ENCODE measurements around the gene ETV3.

The ETV3 gene

DNA sequence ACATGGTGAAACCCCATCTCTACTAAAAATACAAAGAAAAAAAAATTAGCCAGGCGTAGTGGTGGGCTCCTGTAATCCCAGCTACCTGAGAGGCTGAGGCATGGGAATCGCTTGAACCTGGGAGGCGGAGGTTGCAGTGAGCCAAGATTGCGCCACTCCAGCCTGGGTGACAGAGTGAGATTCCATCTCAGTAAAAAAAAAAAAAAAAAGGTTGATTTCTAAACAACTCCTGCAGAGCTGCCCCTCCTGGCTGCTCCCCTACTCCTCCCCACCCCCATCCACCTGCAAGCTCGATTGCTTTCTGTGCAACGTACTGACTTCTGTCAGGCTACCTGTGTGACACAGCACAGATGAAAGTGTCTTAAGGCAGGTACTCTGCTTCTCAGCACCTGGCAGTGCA, 51.9 kb downstream of the ETV3 start:
- H3K36me3 ChIP-seq (ENCODE audit: control insufficient read depth in 1 of 2, insufficient read depth in 2 of 2, low read length in 2 of 2), result no peaks in the 10 kb centered on the region
- H3K4me1 ChIP-seq (ENCODE audit: control insufficient read depth in 1 of 2, insufficient read depth in 2 of 2, low read length in 2 of 2), result no peaks in the 10 kb centered on the region
- H3K9me3 ChIP-seq (ENCODE audit: control insufficient read depth in 1 of 2, low read length in 2 of 2), result no peaks in the 10 kb centered on the region
- no peak overlapping the region for H3K4me3 ChIP-seq (ENCODE audit: low read depth in 1 of 2, low read length in 2 of 2)
- H3K27ac ChIP-seq (ENCODE audit: low read length), result no peak overlapping the region
- no peaks in the 10 kb centered on the region for H3K27me3 ChIP-seq (ENCODE audit: low read depth, low read length)

DNA sequence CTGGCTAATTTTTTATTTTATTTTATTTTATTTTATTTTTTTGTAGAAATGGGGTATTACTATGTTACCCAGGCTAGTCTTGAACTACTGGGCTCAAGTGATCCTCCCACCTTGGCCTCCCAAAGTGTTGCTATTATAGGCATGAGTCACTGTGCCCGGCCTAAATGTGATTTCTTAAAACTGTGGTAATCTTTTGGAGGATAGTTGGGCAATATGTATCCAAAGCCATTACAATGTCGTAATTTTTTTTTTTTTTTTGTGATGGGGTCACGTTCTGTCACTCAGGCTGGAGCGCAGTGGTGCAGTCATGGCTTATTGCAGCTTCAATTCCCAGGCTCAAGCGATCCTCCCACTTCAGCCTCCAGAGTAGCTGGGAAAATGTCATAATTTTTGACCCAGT, 52.8 kb downstream of the ETV3 start:
- Histone ChIP-seq H3K36me3 (ENCODE audit: control insufficient read depth in 1 of 2, insufficient read depth in 2 of 2, low read length in 2 of 2) (no peaks in the 10 kb centered on the region), H3K4me3 (ENCODE audit: low read depth in 1 of 2, low read length in 2 of 2) (no peak overlapping the region), H3K9me3 (ENCODE audit: control insufficient read depth in 1 of 2, low read length in 2 of 2) (no peaks in the 10 kb centered on the region), H3K27me3 (ENCODE audit: low read depth, low read length) (no peaks in the 10 kb centered on the region), H3K27ac (ENCODE audit: low read length) (no peak overlapping the region), H3K4me1 (ENCODE audit: control insufficient read depth in 1 of 2, insufficient read depth in 2 of 2, low read length in 2 of 2) (no peaks in the 10 kb centered on the region)

DNA sequence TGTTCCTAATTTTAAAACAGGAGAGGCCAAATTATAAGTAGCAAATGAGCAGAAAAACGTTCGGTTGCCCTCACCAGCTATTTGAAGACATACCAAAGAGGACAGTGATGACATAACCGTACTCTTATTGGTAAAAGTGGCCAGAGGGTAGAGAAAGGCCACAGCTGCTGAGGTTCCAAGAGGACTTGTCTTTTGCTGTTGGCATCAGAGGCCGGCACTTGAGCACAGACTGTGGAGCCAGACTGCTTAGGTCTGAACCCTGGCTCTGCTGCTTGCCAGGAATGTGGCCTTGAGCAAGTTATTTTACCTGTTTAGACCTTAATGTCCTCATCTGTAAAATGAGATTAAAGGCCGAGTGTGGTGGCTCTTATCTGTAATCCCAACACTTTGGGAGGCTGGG, 53.5 kb downstream of the ETV3 start:
- no peaks in the 10 kb centered on the region for H3K36me3 ChIP-seq (ENCODE audit: control insufficient read depth in 1 of 2, insufficient read depth in 2 of 2, low read length in 2 of 2)
- H3K4me1 ChIP-seq (ENCODE audit: control insufficient read depth in 1 of 2, insufficient read depth in 2 of 2, low read length in 2 of 2), result no peaks in the 10 kb centered on the region
- H3K27me3 ChIP-seq (ENCODE audit: low read depth, low read length), result no peaks in the 10 kb centered on the region
- no peak overlapping the region for H3K4me3 ChIP-seq (ENCODE audit: low read depth in 1 of 2, low read length in 2 of 2)
- no peaks in the 10 kb centered on the region for H3K9me3 ChIP-seq (ENCODE audit: control insufficient read depth in 1 of 2, low read length in 2 of 2)
- no peak overlapping the region for H3K27ac ChIP-seq (ENCODE audit: low read length)

DNA sequence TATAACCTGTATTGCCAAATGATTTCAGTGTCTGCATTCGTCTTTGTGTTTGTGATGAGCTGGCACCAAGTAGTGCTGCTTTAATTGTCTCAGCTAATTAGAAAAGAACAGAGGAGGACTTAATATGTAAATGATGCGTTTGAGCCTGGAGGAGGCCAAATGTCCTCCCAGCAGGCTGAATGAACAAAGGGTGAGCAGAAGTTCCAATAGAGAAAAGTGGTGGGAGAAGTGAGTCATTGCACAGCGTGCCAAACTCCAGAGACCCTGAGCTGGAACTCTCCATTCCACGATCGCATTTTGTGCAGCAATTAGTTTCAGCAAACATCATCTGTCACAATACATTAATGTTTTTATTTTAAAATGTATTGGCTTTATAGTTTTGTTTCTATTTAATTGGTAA, 56.5 kb downstream of the ETV3 start:
- H3K9me3 ChIP-seq (ENCODE audit: control insufficient read depth in 1 of 2, low read length in 2 of 2), result no peaks in the 10 kb centered on the region
- no peak overlapping the region for H3K27ac ChIP-seq (ENCODE audit: low read length)
- no peak overlapping the region for H3K4me3 ChIP-seq (ENCODE audit: low read depth in 1 of 2, low read length in 2 of 2)
- H3K36me3 ChIP-seq (ENCODE audit: control insufficient read depth in 1 of 2, insufficient read depth in 2 of 2, low read length in 2 of 2), result no peaks in the 10 kb centered on the region
- H3K4me1 ChIP-seq (ENCODE audit: control insufficient read depth in 1 of 2, insufficient read depth in 2 of 2, low read length in 2 of 2), result no peaks in the 10 kb centered on the region
- no peaks in the 10 kb centered on the region for H3K27me3 ChIP-seq (ENCODE audit: low read depth, low read length)

DNA sequence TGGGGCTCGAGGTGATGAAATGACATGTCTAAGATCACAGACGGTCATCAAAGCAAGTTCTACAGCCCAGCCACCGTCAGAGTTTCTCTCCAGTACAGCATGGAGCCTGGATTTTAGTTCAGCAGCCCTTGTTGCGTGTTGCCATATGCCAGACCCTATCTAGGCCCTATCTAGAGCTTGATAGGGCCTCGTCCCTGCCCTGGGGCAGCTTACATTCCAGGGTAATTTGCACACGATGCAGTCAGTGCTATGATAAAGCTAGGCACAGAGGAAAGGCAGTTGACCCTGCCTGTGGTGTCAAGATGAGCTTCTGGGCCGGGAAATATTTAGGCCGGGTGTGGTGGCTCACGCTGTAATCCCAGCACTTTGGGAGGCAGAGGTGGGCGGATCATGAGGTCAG, 57.5 kb downstream of the ETV3 start:
- H3K4me3 ChIP-seq (ENCODE audit: low read depth in 1 of 2, low read length in 2 of 2), result no peak overlapping the region
- H3K36me3 ChIP-seq (ENCODE audit: control insufficient read depth in 1 of 2, insufficient read depth in 2 of 2, low read length in 2 of 2), result no peaks in the 10 kb centered on the region
- no peak overlapping the region for H3K27ac ChIP-seq (ENCODE audit: low read length)

DNA sequence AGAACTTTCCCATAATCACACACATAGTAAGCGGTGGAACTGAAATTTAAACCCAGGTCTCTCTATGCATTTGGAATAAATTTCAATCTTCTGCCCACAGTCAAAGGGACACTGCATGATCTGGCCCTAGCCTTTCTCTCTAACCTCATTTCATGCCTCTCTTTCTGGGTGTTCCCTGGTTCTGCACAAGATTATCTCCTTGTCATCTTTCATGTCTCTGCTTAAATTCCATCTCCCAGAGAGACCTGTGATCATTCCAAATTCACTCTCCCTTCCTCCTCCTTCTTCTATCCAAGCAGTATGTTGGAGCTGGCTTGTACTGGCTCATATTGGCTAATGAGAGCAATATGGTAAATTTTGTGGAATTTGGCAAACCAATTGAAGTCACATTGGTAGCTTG, 60.8 kb downstream of the ETV3 start:
- Histone ChIP-seq H3K4me1 (ENCODE audit: control insufficient read depth in 1 of 2, insufficient read depth in 2 of 2, low read length in 2 of 2) (peaks cover 0 to 6% of the 10 kb centered on the region in 2 donors), H3K9me3 (ENCODE audit: control insufficient read depth in 1 of 2, low read length in 2 of 2) (no peaks in the 10 kb centered on the region), H3K27me3 (ENCODE audit: low read depth, low read length) (no peaks in the 10 kb centered on the region), H3K4me3 (ENCODE audit: low read depth in 1 of 2, low read length in 2 of 2) (no peak overlapping the region), H3K36me3 (ENCODE audit: control insufficient read depth in 1 of 2, insufficient read depth in 2 of 2, low read length in 2 of 2) (no peaks in the 10 kb centered on the region), H3K27ac (ENCODE audit: low read length) (no peak overlapping the region)

More for the DNA sequence above, 57.5 kb downstream of the ETV3 start:
- H3K9me3 ChIP-seq (ENCODE audit: control insufficient read depth in 1 of 2, low read length in 2 of 2), result no peaks in the 10 kb centered on the region
- no peaks in the 10 kb centered on the region for H3K4me1 ChIP-seq (ENCODE audit: control insufficient read depth in 1 of 2, insufficient read depth in 2 of 2, low read length in 2 of 2)
- no peaks in the 10 kb centered on the region for H3K27me3 ChIP-seq (ENCODE audit: low read depth, low read length)

DNA sequence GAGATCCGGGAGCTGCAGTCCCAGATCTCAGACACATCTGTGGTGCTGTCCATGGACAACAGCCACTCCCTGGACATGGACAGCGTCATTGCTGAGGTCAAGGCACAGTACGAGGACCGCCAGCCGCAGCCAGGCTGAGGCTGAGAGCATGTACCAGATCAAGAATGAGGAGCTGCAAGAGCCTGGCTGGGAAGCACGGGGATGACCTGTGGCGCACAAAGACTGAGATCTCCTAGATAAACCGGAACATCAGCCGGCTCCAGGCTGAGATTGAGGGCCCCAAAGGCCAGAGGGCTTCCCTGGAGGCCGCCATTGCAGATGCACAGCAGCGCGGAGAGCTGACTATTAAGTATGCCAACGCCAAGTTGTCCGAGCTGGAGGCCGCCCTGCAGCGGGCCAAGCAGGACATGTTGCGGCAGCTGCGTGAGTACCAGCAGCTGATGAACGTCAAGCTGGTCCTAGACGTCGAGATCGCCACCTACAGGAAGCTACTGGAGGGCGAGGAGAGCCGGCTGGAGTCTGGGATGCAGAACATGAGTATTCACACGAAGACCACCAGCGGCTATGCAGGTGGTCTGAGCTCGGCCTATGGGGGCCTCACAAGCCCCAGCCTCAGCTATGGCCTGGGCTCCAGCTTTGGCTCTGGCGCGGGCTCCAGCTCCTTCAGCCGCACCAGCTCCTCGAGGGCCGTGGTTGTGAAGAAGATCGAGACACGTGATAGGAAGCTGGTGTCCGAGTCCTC, 64.1 kb downstream of the ETV3 start:
- peak overlapping the region in 1 of 2 donors; percentile 48 for H3K4me3 ChIP-seq (ENCODE audit: low read depth in 1 of 2, low read length in 2 of 2)
- H3K27me3 ChIP-seq (ENCODE audit: low read depth, low read length), result no peaks in the 10 kb centered on the region
- H3K4me1 ChIP-seq (ENCODE audit: control insufficient read depth in 1 of 2, insufficient read depth in 2 of 2, low read length in 2 of 2), result peaks cover 0 to 6% of the 10 kb centered on the region in 2 donors
- no peaks in the 10 kb centered on the region for H3K36me3 ChIP-seq (ENCODE audit: control insufficient read depth in 1 of 2, insufficient read depth in 2 of 2, low read length in 2 of 2)
- no peaks in the 10 kb centered on the region for H3K9me3 ChIP-seq (ENCODE audit: control insufficient read depth in 1 of 2, low read length in 2 of 2)
- H3K27ac ChIP-seq (ENCODE audit: low read length), result no peak overlapping the region
